SHP77 treated with DMSO at 0.1 percent for 48 hours (cell line): ENCODE measurements around the gene ACTR1A.
"Not testable (repeated sequence)": the region's sequence is repeated elsewhere in the genome, so short reads cannot be mapped to it uniquely, and the experiment has no call there.

Source experiments
- DNase-seq: peaks from one replicate; lab custom pipeline; 2025; lab: John Stamatoyannopoulos, UW

Gene ACTR1A

GRCh38 chr10:102484021-102484420 is 18.5 kb downstream of the ACTR1A start:
- no peak for DNase-seq

DNA sequence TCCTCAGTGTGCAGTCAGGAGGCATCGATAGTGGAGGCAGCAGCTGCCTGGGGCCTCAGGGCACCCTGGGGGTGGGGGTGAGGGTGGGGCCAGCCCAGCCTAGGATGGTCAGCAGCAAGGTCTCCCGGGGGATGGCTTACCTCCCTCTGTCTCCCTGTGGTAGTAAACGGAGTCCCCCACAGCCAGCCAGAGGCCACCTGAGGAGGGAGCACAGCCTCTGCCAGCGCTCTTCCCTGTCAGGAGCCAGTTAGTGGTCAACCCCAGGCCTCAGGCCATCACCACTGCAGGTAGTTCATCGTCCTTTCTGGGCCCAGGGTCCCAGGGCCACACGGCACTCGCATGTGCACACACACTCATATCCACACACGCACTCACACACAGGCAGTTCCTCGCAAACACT is 22.1 kb downstream of the ACTR1A start:
- no peak for DNase-seq

- no peak for DNase-seq
These were observed 22.9 kb downstream of the ACTR1A start for GRCh38 chr10:102479651-102480050.

DNA sequence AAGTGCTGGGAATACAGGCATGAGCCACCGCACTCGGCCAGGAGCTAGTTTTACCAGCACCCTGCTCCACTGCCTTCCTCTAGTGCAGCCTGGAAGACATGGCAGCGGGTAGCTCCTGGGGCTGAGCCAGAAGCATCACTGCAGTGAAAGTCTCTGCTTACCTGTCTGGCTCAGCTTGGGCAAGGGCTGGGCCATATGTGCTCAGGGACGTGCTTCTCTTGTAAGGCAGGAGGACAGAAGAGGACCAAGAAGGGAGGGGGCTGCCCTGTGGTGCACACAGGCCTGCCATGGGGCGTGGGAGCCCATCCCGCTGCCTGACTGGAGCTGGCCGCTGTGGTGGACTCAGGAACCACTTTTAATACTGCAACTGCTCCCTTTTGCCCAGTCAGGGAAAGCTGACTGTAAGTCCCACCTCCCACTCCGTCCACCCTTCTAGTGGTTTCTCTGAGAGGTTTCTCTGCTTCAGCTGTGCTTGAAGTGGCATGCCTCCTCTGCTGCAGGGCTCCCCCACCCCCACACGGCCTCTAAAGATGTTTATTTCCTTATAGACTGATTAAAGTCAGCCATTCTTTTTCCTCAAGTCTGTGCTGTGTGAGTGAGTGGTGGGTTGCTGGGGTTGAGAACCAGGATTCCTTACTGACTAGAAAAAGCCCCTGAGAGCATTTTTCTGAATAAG is 25.9 kb downstream of the ACTR1A start:
- DNase-seq: no peak

GRCh38 chr10:102475451-102476040 is 27.0 kb downstream of the ACTR1A start:
- no peak for DNase-seq

- DNase-seq: no peak
These were observed 28.8 kb downstream of the ACTR1A start for GRCh38 chr10:102473445-102474331.

DNA sequence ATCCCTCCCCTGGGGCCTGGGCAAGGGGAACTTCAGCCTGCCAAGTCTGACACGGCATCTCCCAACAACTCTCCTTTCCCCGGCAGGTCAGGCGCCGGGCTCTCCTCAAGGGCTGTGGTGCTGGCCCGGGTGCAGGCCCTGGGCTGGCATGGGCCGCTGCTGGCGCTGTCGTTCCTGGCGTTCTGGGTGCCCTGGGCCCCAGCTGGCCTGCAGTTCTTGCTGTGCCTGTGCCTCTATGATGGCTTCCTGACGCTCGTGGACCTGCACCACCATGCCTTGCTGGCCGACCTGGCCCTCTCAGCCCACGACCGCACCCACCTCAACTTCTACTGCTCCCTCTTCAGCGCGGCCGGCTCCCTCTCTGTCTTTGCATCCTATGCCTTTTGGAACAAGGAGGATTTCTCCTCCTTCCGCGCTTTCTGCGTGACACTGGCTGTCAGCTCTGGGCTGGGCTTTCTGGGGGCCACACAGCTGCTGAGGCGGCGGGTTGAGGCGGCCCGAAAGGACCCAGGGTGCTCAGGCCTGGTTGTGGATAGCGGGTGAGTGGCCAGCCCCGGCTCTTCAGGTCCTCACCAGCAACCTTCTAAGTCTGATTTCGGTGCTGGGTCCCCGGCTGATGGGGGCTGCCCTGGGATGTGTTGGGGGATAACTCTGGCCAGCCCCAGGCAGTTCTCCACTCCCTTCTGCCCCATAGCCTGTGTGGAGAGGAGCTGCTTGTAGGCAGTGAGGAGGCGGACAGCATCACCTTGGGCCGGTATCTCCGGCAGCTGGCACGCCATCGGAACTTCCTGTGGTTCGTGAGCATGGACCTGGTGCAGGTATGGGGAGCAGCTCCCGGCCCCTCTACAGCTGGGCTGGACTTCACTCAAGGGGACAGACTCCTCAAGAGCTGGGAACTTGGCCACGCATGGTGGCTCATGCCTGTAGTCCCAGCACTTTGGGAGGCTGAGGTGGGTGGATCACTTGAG is 31.6 kb downstream of the ACTR1A start:
- no peak for DNase-seq

GRCh38 chr10:102468683-102469082 is 33.8 kb downstream of the ACTR1A start:
- no peak for DNase-seq

- no peak for DNase-seq
These were observed 34.5 kb downstream of the ACTR1A start for GRCh38 chr10:102467971-102468438.

DNA sequence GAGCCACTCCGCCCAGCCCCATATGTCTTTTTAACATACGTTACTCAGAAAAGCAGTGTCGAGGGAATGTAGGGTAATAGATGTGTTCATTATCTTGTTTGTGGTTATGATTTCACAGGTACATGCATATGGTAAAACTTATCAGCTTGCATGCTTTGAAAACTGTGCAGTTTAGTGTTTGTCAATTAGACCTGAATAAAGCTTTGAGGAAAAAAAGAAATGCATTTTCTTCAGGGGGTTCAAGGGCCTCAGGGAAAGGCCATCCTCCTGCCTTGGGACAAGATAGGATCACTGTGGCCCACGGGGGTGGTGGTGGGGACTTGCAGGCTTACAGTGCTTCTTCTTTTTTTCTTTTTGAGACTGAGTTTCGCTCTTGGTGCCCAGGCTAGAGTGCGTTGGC is 35.2 kb downstream of the ACTR1A start:
- no peak for DNase-seq

GRCh38 chr10:102465466-102465865 is 37.0 kb downstream of the ACTR1A start:
- DNase-seq: no peak

- DNase-seq: no peak
These were observed 38.5 kb downstream of the ACTR1A start for GRCh38 chr10:102463983-102464382.

- no peak for DNase-seq
These were observed 39.9 kb downstream of the ACTR1A start for GRCh38 chr10:102462512-102463054.

DNA sequence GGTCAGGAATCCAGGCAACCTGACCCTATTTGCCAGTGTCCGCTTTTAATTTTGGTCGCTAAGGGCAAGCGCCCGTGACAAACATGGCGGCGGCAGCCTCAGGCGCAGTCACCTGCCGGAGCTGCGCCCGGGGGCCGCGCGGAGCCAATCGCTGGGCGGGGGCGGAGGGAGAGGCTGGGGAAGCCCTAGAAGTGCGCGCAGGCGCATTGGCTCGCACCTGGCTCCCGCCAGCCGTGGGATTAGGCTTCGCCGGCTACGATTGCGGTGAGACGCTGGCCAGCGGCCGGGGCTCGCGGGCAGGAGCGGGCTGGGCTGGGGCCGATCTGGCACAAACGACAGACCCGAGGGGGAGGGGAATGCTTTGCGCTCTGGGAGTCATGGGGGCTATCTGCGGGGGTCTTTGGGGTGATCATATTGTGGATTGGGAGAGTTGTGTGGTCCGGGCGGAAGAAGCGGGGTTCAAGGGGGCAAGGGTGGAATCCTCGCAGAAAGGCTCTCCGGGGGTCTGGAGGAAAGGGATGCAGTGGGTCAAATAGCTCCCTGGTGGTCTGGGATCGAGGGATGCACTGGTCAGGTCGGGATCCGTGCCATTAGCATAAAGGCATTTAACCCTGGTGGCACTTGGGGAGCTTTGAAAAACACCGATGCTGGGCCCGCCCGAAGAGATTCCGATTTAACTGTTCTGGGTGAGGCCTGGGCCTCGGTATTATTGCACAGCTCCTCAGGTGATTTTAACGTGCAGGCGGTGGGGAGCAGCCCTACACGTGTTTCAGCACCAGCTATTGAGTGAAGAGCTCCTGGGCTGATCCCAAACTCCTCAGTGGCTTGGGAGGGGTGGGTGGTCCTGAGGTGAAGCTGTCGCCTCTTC is 41.1 kb downstream of the ACTR1A start:
- DNase-seq: peak; percentile 85

DNA sequence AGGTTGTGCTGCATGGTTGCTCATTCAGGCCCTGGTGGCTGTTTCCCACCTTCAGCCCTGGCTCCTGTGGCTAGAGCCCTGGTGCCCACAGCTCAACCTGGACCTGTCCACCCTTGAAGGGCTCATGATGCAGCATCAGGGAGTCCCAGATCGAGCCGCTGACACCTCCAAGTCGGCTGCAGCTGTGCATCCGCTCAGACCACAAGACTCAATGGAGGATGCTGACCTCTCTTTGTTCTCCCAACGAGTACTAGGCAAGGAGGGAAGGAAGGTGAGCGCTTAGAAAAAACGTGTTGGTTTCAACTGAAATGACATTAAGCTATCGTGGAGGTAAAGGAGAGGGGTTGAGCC is 41.7 kb downstream of the ACTR1A start:
- DNase-seq: peak; percentile 85

GRCh38 chr10:102458656-102459055 is 43.9 kb downstream of the ACTR1A start:
- DNase-seq: no peak

DNA sequence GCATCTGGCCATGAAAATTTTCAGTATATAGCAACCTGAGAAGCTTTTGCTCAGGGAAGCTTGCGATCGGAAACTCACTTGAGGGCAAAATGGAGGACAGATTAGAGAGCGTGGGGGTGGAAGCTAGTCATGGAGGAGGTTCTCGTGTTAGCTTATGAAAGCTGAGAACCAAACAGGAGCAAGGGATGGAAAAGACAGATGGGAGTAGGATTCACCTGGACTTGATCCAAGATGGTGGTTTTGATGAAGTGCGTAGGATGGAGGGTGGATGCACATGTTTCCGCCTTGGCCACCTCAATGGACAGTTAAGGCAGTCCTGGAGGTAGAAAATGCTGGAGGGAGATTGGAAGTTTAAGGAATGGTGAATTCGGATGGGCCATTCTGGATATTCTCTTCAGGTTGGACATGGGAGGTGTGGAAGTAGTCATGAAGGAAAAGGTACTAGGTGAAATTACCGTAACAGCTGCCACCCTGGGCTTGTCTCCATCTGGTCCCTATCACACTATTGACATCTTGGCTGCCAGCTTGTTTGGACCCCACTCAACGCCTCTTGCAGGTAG is 44.8 kb downstream of the ACTR1A start:
- DNase-seq: no peak

- no peak for DNase-seq
These were observed 46.5 kb downstream of the ACTR1A start for GRCh38 chr10:102455893-102456471.

DNA sequence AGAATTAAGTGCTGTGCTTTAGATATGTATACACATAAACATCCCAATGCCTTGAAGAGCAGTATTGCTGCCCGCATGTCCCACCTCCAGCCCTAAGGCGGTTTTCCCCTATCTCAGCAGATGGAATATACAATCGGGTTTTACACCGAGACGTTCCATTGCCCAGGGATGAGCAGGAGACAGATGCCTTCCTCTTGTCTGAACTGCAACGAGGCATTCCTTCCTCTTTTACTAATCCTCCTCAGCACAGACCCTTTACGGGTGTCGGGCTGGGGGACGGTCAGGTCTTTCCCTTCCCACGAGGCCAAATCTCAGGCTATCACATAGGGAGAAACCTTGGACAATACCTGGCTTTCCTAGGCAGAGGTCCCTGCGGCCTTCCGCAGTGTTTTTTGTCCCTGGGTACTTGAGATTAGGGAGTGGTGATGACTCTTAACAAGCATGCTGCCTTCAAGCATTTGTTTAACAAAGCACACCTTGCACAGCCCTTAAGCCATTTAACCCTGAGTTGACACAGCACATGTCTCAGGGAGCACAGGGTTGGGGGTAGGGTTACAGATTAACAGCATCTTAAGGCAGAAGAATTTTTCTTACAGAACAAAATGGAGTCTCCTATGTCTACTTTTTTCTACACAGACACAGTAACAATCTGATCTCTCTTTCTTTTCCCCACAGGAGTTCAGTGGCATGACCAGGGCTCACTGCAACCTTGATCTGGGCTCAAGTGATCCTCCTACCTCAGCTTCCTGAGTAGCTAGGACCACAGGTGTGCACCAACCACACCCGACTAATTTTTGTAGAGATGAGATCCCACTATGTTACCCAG is 47.6 kb downstream of the ACTR1A start:
- DNase-seq: not testable (repeated sequence)
